Astrocyte of the spinal cord (primary cell): ENCODE results near the gene SYT7.

ENCODE experiments used
- DNase-seq: peaks from one replicate; pipeline ENCODE4 v3.0.0; 2011; ENCODE audit warnings: low read depth, low spot score
- H3K4me3 ChIP-seq: 2 replicates; pipeline ENCODE4 v1.5.1; 2011; ENCODE audit warnings: low read depth, mild to moderate bottlenecking, low read length, moderate library complexity
- CTCF ChIP-seq: IDR thresholded peaks from 2 replicates; pipeline ENCODE4 v1.5.1; 2012; ENCODE audit warnings: low read depth, mild to moderate bottlenecking, low read length, inconsistent platforms
- in situ Hi-C: cut with HindIII; loops from 2 replicates; pipeline ENCODE4 v1.10.0; 2017; ENCODE audit warnings: low sequenced_read_pairs

The SYT7 gene

GRCh38 chr11:61626580-61627380 lies 45.9 kb upstream of the SYT7 start:
- no peak overlapping the region for H3K4me3 ChIP-seq
- no peak for DNase-seq
- in situ Hi-C loops: no loop called here
- no peak for TF ChIP-seq CTCF

- in situ Hi-C loops: no loop called here
- DNase-seq: no peak
- TF ChIP-seq CTCF: no peak
- H3K4me3 ChIP-seq: no peak overlapping the region
Observed at GRCh38 chr11:61625525-61625924, 44.6 kb upstream of the SYT7 start.

GRCh38 chr11:61621917-61622585 lies 41.2 kb upstream of the SYT7 start:
- no peak for DNase-seq
- no peak overlapping the region for H3K4me3 ChIP-seq
- in situ Hi-C loops: no loop called here
- no peak for TF ChIP-seq CTCF

GRCh38 chr11:61619471-61620226 lies 38.8 kb upstream of the SYT7 start:
- in situ Hi-C loops: no loop called here
- DNase-seq: no peak
- no peak for TF ChIP-seq CTCF
- no peak overlapping the region for H3K4me3 ChIP-seq

GRCh38 chr11:61618978-61619377 lies 38.1 kb upstream of the SYT7 start:
- H3K4me3 ChIP-seq: no peak overlapping the region
- DNase-seq: no peak
- in situ Hi-C loops: no loop called here
- TF ChIP-seq CTCF: no peak

- in situ Hi-C loops: no loop called here
- no peak for TF ChIP-seq CTCF
- DNase-seq: no peak
- no peak overlapping the region for H3K4me3 ChIP-seq
Observed at GRCh38 chr11:61617515-61617914, 36.6 kb upstream of the SYT7 start.
